22Rv1 (cell line): Measurements from ENCODE around the gene RIT1.

Experiments used
- CTCF ChIP-seq: fragments of 450-650 bp; IDR thresholded peaks from 2 replicates; pipeline ENCODE4 v1.5.1; 2017; ENCODE audit warnings: mild to moderate bottlenecking
- ZFX ChIP-seq: fragments of 450-650 bp; IDR thresholded peaks from 2 replicates; pipeline ENCODE4 v1.6.1; 2017; ENCODE audit warnings: antibody characterized with exemption, borderline replicate concordance

- TF ChIP-seq CTCF = no peak
- TF ChIP-seq ZFX = no peak
Observed at GRCh38 chr1:155934936-155935590, 23.9 kb upstream of the RIT1 start.
